Muscle of back (tissue), 11 donors: ENCODE measurements around the gene ARL6IP1. TPM values are rescaled to one million over a fixed set of nuclear protein-coding genes. Genes with fewer than 3 reads are reported as not detected.
"Not testable (repeated sequence)": the region's sequence is repeated elsewhere in the genome, so short reads cannot be mapped to it uniquely, and the experiment has no call there.

ENCODE experiments used
- DNase-seq, 3 donors: peaks; one replicate each; pipeline versions ENCODE4 v3.0.0 to v3.0.0-alpha.2; 2013
- polyA plus RNA-seq, 10 donors: library from polyadenylated mRNA; unstranded; fragments of 120-200 nt; gene quantifications; one replicate each; pipeline ENCODE4 v1.2.1, GENCODE V29; 2013; ENCODE audit not compliant: insufficient read length in 10 of 10

Gene ARL6IP1
- polyA plus RNA-seq, 10 donors = 74.7 to 136 (median 97.9) TPM

DNA sequence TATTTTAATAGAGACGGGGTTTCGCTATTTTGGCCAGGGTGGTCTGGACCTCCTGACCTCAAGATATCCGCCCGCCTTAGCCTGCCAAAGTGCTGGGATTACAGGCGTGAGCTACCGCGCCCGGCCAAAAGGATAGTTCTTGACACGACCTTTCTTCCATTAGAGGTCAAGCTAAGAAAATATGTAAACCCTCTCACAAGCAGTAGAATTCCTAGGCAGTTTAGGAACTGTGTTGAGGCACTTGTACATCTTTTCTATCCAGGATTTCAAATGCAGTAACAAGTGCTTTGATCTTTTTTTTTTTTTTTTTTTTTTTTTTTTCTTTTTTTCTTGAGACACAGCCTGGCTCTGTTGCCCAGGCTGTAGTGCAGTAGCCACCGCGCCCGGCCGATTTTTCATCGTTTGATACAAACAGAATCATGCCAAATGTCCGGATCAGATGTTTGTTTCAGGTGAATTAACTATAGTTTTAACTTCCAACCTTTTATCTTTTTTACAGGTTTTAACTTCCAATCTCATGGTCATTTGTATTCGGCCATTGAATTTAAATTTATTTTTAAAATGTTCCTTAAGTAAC lies 1.5 kb upstream of the ARL6IP1 start:
- DNase-seq = no peak

DNA sequence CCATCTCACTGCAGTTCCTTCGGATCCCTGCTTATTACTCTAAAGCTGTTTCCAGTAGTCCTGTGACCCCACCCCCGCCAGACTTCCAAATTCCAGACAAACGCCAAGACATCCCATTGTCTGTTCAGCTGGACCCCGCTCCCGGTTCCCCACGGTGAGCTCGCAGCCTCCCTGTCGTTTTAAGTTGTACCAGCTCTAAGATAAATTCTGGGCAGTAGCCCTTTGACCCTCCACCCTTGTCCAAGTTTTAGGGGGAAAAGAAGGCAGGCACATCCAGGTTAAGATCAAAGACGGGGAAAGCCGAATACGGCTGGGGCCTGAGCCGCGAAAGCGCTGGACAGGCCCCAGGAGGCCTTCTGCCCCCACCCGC lies 589 bp downstream of the ARL6IP1 start:
- DNase-seq = peak in 2 of 3 donors; percentile 17 to 59

DNA sequence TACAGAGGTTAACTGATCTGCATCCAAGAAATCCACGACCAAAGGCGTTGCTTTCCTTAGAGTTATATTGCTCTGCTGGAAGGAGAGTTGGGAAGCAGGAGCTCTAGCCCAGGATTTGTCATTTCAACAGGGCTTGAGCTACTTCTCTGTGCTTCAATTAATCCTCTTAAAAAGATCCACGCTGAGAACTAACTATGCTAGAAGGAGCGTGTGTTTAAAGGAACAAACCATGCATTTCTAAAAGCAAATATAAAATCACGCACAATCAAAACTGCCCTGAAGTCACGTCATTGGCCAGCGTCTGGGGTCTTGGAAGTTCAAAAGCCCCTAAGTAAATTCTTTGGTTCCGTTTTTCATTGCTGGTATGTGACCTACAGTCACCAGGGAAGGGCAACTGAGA lies 1.1 kb downstream of the ARL6IP1 start:
- no peak for DNase-seq

DNA sequence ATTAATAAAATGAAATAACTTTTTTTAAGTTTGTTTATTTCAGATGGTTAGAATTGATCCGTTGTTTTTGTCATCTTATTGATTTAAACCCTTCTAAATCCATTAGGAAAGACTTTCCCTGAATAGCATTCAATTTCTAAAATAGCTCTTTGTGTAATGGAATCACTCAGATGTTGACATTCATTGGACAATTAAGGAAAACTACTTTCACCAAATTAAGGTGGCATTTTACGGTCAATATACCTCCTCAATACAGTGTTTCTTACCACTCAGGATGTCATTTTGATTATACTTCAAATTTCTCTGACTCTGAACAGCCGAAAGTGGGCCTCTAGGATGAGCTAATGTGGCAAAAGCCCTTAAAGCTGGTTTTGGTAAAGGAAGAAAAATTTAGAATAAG lies 1.8 kb downstream of the ARL6IP1 start:
- no peak for DNase-seq

DNA sequence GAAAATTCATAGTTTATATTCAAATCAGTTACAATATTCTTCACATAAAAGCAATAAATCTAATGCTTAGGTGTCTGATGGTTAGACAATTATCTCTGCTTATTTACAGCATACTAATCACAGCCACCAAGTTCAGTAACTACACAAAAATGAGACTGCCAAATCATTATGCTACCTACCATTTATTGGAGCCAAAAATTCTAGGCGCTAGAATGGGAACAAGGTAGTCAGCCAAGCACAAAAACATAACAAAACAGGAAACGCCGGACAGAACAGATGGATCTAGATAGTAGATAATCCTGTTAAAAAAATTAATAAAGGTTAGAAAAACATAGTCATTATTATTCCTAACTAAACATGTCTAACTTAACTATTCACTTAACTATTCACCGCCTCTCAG lies 3.6 kb downstream of the ARL6IP1 start:
- no peak for DNase-seq

DNA sequence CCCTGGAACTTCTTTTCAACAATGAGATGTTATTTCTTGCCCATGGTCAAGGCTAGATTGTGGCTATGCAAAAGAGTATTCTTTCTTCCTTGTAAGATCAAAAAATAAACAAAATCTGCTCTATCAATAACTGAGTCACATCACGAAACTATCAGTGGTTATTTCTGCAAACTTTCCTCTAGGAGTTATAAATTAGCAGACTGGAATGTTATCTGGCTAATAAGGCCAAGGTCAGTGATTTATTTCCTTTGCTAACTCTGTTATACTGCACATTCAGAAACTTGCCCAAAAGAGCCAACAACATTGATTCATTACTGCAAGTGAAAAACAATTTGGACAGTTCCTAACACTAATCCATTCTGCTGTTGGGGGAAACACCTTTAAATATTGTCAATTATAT lies 5.0 kb downstream of the ARL6IP1 start:
- no peak for DNase-seq

DNA sequence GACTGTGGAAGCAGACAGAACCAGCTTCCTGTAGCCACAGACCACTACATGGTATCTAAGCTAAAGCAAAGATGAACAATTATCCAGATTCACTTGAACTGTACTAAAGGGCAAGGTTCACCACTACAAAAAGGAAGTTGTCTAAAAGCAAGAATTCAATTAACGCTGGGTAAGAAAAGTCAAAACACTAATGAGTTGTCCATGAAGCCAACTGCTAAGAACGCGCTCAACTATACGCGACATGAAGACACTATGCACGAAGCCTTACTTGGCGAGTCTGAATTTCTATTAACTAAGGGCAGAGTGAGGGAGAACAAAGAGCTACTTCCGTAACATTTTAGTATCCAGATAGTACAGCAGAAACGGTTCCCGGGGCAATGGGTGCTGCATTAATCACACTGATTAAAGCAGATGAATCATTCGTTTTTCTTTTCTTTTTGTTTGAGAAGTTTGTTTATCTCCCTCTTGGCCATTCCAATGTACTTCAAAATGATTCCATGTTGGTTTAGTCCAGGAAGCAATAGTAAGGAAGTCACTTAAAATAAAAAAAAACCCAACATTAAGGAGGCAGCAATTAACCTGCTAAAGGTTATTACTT lies 8.4 kb downstream of the ARL6IP1 start:
- no peak for DNase-seq

DNA sequence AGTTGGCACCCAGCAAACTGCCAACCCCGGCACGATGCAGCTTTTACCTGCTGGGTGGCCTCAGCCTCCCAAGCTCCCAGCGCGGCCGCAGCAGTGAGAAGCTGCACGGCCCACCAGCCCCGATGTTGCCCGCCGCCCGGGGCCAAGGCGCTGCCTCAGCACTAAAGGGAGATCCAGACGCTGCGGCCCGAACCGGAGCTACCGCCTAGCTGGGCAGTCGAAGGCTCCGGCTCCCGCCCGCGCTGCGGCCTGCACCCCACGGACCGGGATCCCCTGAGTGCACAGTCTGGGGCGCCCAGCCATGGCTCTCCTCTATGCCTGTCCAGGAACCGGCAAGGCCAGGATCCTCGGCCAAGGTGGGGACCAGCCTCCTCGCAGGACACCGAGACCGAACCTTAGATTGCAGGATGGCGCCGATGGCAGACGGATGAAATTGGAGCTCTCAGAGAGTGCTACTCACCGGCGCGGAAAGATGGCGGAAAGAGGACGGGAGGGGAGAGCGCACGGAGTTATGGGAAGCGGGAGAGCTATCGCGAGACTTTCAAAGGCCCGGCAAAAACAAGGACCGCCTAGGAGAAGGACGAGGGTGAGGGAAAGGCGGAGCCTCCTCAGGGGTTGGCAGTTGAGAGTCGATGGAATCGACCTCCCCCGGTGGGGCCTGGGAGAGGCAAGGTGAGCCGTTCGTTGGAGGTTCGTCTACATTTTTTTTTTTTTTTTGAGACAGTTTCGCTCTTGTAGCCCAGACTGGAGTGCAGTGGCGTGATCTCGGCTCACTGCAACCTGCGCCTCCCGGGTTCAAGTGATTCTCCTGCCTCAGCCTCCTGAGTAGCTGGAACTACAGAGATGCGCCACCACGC lies 11.3 kb downstream of the ARL6IP1 start, which contains the start of gene RPS15A:
RPS15A (minus strand) TSS at position 485 of the 857 bp plus-strand sequence. CDS start 1,221 bp downstream, outside the sequence.
- peak; percentile 98 to 99 (median 98) for DNase-seq

DNA sequence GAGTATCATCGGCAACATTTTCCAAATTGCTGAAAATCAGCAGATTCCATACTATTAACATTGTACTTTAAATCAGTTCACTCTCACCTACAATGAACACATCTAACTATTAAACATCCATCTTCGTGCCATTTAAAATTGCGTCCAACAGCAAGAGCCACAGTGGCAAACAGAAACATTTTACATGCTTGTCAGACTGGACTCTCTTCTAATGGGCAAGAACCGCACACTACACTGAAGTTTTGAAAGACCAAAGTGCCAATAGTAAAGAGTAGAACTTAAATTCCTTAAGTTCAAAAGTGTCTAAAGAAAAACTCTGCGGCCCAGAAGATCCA lies 11.9 kb downstream of the ARL6IP1 start:
- no peak for DNase-seq

DNA sequence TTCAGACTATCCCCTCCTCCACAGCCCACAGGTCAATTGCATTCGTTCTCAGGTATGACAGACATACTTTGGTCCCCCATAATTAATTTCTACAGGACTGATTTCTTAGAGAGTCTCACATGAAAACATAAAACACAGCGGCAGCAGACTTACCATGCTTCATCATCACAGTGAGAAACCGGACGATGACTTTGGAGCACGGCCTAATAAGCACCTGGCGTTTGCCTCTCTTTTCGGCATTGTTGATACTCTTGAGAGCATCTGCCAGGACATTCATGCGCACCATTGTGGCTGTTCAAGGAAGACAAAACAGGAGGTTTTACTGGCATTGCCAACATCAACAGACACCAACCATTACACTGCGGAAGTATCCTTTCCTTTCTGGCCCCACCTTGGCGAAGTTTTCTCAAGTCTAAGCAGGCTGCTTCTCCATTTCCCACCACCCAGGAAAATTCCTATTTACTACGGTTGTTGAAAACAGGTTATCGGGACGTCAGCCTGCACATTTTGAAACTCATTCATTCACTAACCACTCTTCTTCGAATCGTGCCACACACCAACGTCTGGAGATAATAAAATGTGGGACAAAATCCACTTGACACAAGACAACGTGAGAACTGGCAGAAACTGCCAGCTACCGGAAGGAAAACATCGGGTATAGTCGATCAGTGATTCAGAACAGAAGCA lies 12.4 kb downstream of the ARL6IP1 start:
- DNase-seq = no peak

DNA sequence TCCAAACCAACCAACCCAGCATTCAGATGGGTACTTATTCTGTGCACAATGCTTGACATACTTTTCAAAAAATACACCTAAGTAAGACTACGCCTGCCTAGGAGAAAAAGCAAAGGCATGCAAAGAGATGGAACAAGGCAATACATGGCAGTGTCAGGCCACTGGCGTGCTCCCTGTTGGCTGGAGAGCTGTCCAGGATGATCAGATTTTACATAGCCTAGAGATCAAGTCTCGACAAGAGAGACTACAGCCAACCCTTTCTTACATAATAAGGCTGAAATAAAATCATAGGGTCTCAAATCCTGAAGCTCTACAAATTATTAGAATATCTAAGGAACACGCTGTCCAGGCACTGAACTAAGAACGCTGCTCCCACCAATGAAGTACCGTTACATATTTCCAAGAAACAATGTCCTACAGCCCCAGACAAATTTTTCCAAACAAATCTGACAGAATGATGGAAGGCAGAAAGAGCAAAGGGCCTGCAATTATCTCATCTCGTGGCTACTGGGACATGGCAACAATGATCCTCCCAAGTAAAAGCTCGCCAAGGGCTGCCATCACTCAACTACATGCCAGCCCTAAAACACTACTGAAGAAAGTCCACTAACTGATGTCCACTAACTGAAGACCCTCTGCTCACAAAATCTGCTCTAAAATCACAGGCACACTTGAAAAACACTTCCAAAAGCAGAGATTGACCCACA lies 16.3 kb downstream of the ARL6IP1 start:
- DNase-seq = no peak

DNA sequence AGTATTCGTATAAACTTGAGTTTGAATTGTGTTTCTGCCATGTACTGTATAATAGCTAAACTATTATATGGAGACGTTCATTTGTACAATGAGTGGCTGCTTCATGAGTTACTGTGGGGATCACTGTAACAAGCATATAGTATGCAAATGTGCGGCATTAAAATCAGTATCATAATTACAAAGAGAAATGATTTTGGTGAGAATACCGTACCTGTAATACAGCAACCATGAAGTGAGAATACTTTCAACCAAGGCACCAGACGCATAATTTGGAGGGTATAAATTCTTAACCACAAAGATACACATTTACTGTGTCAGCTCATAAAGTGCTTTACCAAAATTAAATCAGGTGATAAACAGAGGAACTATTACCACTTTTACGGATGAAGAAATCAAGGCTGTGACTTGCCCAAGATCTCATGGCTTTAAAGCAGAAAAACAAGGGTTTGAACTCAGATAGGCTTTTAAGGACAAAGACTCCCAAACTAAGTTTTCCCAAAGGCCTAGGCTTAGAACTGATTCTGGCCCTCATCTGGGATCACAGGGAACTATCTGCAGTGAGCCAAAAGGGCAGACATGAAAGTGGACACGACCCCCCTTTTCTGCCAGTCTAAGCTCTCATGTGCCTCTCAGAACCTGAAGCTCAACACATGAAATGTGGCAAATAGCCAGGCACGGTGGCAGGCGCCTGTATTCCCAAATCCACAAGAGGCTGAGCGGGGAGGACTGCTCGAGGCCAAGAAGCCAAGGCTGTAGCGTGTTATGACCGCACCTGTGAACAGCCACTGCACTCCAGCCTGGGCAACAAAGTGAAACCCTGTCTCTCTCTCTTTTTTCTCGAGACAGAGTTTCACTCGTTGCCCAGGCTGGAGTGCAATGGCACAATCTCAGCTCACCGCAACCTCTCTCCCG lies 17.7 kb downstream of the ARL6IP1 start:
- no peak for DNase-seq

DNA sequence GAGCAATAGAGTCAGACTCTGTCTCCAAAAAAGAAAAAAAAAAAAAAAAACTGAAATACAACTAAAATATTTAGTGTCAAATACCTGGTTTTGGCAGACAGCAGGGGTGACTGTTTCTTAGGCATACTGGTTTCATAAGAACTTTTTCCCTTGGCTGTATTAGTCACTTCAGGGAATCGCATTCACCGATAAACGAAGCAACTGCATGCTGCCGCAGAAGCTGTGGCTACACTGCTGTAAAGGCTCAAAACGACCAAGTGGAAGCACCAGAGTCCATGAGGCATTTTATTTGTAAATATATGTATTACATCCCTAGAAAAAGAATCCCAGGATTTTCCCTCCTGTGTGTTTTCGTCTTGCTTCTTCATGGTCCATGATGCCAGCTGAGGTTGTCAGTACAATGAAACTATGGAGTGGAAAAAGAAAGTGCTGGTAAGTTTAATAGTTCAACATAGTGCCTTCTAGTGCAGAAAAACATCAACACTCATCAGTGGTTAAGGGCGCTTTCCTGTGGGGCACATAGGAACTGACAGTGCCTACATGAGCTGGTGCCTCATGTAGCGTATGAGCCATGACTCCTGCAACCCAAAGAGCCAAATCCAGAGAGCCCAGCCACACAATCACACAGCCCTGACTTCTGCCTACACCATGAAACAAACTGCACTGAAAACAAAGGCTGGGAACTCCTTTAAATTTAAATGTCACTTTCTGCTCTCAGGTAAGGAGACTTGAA lies 18.5 kb downstream of the ARL6IP1 start:
- DNase-seq = no peak

DNA sequence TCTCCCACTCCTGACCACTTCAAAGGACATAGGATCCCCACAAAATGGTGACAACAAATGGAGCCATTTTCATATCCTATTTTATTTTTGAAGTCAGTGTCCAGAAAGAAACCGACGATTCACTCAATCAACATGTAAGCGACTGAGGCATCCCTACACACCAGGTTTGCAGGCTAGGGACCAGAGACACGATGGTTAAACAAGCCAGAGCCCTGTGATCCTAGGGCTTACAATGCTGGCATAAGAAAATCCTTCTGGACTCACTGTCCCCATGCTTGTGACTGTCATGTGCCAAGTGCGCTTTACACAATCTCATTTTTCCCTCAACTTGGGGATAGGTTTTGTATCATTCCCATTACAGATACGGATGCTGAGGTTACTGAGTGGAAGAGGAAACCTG lies 20.1 kb downstream of the ARL6IP1 start:
- DNase-seq = not testable (repeated sequence)

DNA sequence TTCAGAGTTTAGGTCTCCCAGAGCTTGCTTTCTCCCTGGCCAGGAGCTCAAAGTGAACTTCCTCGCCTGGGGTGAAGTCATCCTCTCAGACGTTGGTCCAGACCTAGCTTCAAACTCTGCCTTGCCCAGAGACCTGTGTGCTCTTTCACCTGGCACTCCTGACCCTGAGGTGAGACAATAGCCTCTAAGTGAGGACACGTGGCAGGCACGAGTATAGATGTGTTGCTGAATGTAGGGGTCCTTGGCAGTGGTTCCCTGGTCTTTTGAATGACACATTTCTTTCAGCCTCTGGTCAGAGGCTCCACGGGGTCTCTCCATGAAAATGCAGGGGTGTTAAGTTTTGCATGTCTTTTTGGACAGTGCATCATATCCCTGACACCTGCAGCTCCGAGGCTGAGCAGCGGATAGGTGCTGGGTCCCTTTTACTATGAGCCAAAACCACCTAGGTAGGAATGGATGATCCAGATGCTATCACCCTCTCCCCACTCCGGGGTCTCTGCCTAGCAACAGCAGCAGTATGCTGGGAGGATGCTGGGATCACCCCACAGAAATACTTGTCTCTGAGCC lies 20.8 kb downstream of the ARL6IP1 start:
- peak in 1 of 3 donors; percentile 20 for DNase-seq

DNA sequence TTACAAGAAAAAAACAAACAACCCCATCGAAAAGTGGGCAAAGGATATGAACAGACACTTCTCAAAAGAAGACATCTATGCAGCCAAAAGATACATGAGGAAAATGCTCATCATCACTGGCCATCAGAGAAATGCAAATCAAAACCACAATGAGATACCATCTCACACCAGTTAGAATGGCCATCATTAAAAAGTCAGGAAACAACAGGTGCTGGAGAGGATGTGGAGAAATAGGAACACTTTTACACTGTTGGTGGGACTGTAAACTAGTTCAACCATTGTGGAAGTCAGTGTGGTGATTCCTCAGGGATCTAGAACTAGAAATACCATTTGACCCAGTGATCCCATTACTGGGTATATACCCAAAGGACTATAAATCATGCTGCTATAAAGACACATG lies 23.7 kb downstream of the ARL6IP1 start:
- not testable (repeated sequence) for DNase-seq

DNA sequence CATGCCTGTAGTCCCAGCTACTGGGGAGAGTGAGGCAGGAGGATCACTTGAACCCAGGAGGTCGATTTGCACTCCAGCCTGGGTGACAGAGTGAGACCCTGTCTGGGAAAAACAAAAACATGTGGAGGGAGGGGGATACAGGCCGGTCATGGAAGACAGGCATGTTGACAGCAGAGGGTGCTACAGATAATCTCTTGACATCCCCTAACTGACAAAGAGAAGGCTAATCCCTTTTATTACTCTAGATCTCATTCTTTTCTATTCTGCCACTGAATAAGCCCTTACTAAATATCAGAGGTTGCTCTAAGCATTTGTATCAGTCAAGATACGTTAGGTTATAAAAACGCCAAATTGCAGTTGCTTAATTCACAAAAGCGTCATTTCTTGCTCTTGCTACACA lies 25.0 kb downstream of the ARL6IP1 start:
- not testable (repeated sequence) for DNase-seq

DNA sequence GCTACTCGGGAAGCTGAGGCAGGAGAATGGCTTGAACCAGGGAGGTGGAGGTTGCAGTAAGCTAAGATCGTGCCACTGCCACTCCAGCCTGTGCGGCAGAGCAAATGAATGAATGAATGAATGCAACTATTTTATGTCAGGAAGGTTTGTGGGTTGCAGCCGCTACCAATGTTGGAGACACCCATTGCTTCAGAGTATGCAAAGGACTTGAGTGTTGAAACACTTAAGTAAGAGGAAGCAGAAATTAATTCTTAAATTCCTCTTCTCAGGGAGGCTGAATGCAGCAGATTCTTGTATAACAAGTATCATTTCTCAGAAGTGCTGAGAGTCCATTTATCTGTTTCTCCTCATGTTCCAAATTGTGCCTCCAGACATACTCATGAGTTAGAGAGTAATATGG lies 26.7 kb downstream of the ARL6IP1 start:
- DNase-seq = not testable (repeated sequence)

DNA sequence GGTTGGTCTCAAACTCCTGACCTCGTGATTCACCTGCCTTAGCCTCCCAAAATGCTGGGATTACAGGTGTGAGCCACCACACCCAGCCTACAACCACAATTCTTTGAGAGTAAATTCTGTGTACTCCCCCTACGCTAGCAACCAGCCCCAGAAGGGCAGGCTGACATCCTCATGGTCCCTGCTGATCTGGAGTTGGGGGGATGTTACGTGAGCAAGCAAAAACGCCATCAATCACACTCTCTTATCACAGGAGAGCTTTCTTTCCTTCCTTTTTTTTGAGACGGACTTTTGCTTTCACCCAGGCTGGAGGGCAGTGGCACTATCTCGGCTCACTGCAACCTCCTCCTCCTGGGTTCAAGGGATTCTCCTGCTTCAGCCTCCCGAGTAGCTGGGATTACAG lies 29.2 kb downstream of the ARL6IP1 start:
- not testable (repeated sequence) for DNase-seq
